ENCODE results near the gene CACNB2.

DNA sequence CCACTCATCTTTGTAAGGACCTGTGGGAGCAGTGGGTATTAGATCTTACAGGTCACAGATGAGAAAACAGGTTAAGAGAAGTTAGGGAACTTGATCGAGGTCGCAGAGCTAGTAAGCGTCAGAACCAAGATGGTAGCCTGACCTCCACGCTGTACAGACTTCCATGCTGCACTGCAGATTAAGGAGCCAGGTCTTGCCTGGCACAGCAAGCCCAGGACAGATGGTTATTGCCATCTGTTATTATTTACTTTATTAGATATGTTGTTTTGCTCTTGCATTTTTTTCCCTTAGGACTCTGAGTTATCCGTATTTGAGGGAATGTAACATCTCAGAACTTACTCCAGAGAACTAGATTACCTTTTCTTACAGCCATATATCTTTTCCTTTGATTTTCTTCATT, 363.9 kb downstream of the CACNB2 start:
- TF ChIP-seq YY1 (IDR thresholded peaks at IDR 0.05; ENCODE audit: low read depth) = no peak
- no peak for TF ChIP-seq POLR2AphosphoS5 (IDR thresholded peaks at IDR 0.05; ENCODE audit: low read depth, low read length)
- TF ChIP-seq, protein P1, sequence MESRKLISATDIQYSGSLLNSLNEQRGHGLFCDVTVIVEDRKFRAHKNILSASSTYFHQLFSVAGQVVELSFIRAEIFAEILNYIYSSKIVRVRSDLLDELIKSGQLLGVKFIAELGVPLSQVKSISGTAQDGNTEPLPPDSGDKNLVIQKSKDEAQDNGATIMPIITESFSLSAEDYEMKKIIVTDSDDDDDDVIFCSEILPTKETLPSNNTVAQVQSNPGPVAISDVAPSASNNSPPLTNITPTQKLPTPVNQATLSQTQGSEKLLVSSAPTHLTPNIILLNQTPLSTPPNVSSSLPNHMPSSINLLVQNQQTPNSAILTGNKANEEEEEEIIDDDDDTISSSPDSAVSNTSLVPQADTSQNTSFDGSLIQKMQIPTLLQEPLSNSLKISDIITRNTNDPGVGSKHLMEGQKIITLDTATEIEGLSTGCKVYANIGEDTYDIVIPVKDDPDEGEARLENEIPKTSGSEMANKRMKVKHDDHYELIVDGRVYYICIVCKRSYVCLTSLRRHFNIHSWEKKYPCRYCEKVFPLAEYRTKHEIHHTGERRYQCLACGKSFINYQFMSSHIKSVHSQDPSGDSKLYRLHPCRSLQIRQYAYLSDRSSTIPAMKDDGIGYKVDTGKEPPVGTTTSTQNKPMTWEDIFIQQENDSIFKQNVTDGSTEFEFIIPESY (IDR thresholded peaks at IDR 0.05; ENCODE audit: borderline replicate concordance, low read depth) = no peak
- TF ChIP-seq SIN3A (IDR thresholded peaks at IDR 0.05; ENCODE audit: borderline replicate concordance, low read depth, low read length) = no peak
- TF ChIP-seq EZH2phosphoT487 (IDR thresholded peaks at IDR 0.05; ENCODE audit: borderline replicate concordance, low read depth) = no peak
- no peak for TF ChIP-seq RFX5 (IDR thresholded peaks at IDR 0.05; ENCODE audit: low read length)
- no peak for TF ChIP-seq CTCF (IDR thresholded peaks at IDR 0.05)
- TF ChIP-seq EP300 (IDR thresholded peaks at IDR 0.05; ENCODE audit: borderline replicate concordance in 1 of 2, low read depth in 1 of 2, low read length in 1 of 2) = no peak
- no peak for TF ChIP-seq TAF1 (IDR thresholded peaks at IDR 0.05; ENCODE audit: borderline replicate concordance, low read depth, low read length)
- TF ChIP-seq FOXM1 (IDR thresholded peaks at IDR 0.05; ENCODE audit: low read depth) = no peak
- TF ChIP-seq USF1 (IDR thresholded peaks at IDR 0.05; ENCODE audit: borderline replicate concordance, low read depth) = no peak
